K562 (cell line): ENCODE data around the gene DOK1. TPM values are rescaled to one million over a fixed set of nuclear protein-coding genes. Genes with fewer than 3 reads are reported as not detected.

Experiments used
- AFF1 ChIP-seq, 2 experiments: fragments of 450-650 bp; IDR thresholded peaks; 2 replicates each; pipeline ENCODE4 v1.6.1; 2018; ENCODE audit warnings: mild to moderate bottlenecking in 2 of 2, low read depth in 1 of 2; ENCODE audit not compliant: partially characterized antibody in 2 of 2
- BRD9 ChIP-seq: fragments of 450-650 bp; IDR thresholded peaks from 2 replicates; pipeline ENCODE4 v1.6.1; 2018; ENCODE audit warnings: low read depth; ENCODE audit not compliant: partially characterized antibody
- CREB1 ChIP-seq, 2 experiments: sonication (generic) in 1 of 2; formaldehyde crosslinking in 1 of 2; IDR thresholded peaks; 2 replicates each; pipeline versions ENCODE4 v1.6.1 to v1.8.0; 2012 to 2022; ENCODE audit warnings: inconsistent platforms in 1 of 2, mild to moderate bottlenecking in 1 of 2, missing genetic modification reagents in 1 of 2, moderate library complexity in 1 of 2
- CXXC5 ChIP-seq: fragments of 250-450 bp; sonication (Bioruptor Pico); IDR thresholded peaks from 2 replicates; pipeline ENCODE4 v1.8.0; 2022; ENCODE audit warnings: inconsistent platforms, mild to moderate bottlenecking, moderate library complexity
- EP300 ChIP-seq: IDR thresholded peaks from 2 replicates; pipeline ENCODE4 v1.6.1; 2012; ENCODE audit warnings: low read length, improper control_type of control experiment
- ERF ChIP-seq: fragments of 450-650 bp; formaldehyde crosslinking; IDR thresholded peaks from 2 replicates; pipeline ENCODE4 v1.4.0; 2020; ENCODE audit warnings: mild to moderate bottlenecking, mixed read lengths
- ETS1 ChIP-seq: conservative IDR thresholded peaks from 2 replicates; pipeline ENCODE4 v1.6.1; 2011; ENCODE audit warnings: low read depth, mild to moderate bottlenecking, low read length; ENCODE audit not compliant: control insufficient read depth
- KDM4B ChIP-seq, 2 experiments: fragments of 450-650 bp in 1 of 2; sonication (generic) in 1 of 2; IDR thresholded peaks; 2 replicates each; pipeline ENCODE4 v1.6.1; 2016 to 2017; ENCODE audit warnings: borderline replicate concordance in 2 of 2, antibody characterized with exemption in 1 of 2, low read depth in 1 of 2, mild to moderate bottlenecking in 1 of 2
- KLF1 ChIP-seq: fragments of 450-650 bp; IDR thresholded peaks from 2 replicates; pipeline ENCODE4 v1.6.1; 2016; ENCODE audit warnings: missing genetic modification characterization, missing compliant biosample characterization
- LEF1 ChIP-seq: fragments of 450-650 bp; IDR thresholded peaks from 2 replicates; pipeline ENCODE4 v1.6.1; 2016; ENCODE audit warnings: mild to moderate bottlenecking
- NFIX ChIP-seq: fragments of 250-450 bp; sonication (Bioruptor Pico); IDR thresholded peaks from 2 replicates; pipeline ENCODE4 v1.4.0; 2020; ENCODE audit warnings: low read depth, mild to moderate bottlenecking, moderate library complexity
- POLR2B ChIP-seq: fragments of 450-650 bp; IDR thresholded peaks from 2 replicates; pipeline ENCODE4 v1.6.1; 2018; ENCODE audit warnings: low read depth; ENCODE audit not compliant: partially characterized antibody
- TAF1 ChIP-seq: IDR thresholded peaks from 2 replicates; pipeline ENCODE4 v1.6.1; 2011; ENCODE audit warnings: mild to moderate bottlenecking, low read length, moderate library complexity; ENCODE audit not compliant: insufficient read depth, control insufficient read depth, severe bottlenecking; ENCODE audit errors: extremely low read depth
- TCF7L2 ChIP-seq: fragments of 150-350 bp; IDR thresholded peaks from 2 replicates; pipeline ENCODE4 v1.6.1; 2016; ENCODE audit warnings: low read depth, mild to moderate bottlenecking, low read length, moderate library complexity
- ZNF175 ChIP-seq: fragments of 200-800 bp; sonication (Bioruptor generic); IDR thresholded peaks from 2 replicates; pipeline ENCODE4 v1.6.1; 2016; ENCODE audit warnings: low read depth, mild to moderate bottlenecking, missing genetic modification characterization, missing compliant biosample characterization
- ZNF592 ChIP-seq: fragments of 450-650 bp; IDR thresholded peaks from 2 replicates; pipeline ENCODE4 v1.6.1; 2017; ENCODE audit warnings: antibody characterized with exemption, mild to moderate bottlenecking
- polyA plus RNA-seq, 8 experiments: library from polyadenylated mRNA; depleted of rRNA in 4 of 8; stranded (reverse) in 5 of 8; unstranded in 3 of 8; fragments of >200 nt; fragmentation: Nextera tagmentation in 2 of 8; fragmentation: Illumina TruSeq in 1 of 8; extraction: Ambion mirVana in 2 of 8; extraction: Trizol in 1 of 8; gene quantifications; 2 replicates each; pipeline versions ENCODE4 v1.2.1 to v1.2.3, GENCODE V29; 2011 to 2014; ENCODE audit warnings: inconsistent platforms in 1 of 8, missing spikeins in 1 of 8
- total RNA-seq, 7 experiments: library from RNA; depleted of rRNA in 6 of 7; stranded (reverse); fragments of >200 nt in 6 of 7; fragmentation: Illumina TruSeq in 2 of 7; extraction: Trizol in 2 of 7; gene quantifications; 2 replicates each; pipeline versions ENCODE4 v1.2.1 to v1.2.3, GENCODE V29; 2011 to 2021; ENCODE audit warnings: low replicate concordance in 1 of 7

Gene DOK1
- total and polyA plus RNA-seq, 9 of the 15 experiments (the other 6 are each of a cell fraction or from before 2014, with no cell fraction given), result 0.59 to 36.4 (median 16.1) TPM

- TF ChIP-seq ETS1 (peak; percentile 99), ZNF592 (peak; percentile 47), LEF1 (no peak), BRD9 (peak; percentile 35), AFF1 (IDR thresholded peaks at IDR 0.05; ENCODE audit: low read depth in 1 of 2, partially characterized antibody in 2 of 2) (peak in 1 of 2 experiments; percentile 97), TCF7L2 (peak; percentile 52; the same call in 1 of the 2 replicates), TAF1 (peak; percentile 98), KDM4B (IDR thresholded peaks at IDR 0.05; ENCODE audit: borderline replicate concordance in 2 of 2, low read depth in 1 of 2) (peak in 1 of 2 experiments; percentile 69; a peak in 2 of 4 replicates), NFIX (CRISPR knock-in tag) (no peak), ZNF175 (peak; percentile 56; the same call in 1 of the 2 replicates), EP300 (0 out of 2 replicates have a peak, but pooled peaks have one; percentile 15), CREB1 (IDR thresholded peaks at IDR 0.05) (peak; percentile 84), CREB1 (CRISPR knock-in tag; IDR thresholded peaks at IDR 0.05) (peak; percentile 73), CXXC5 (CRISPR knock-in tag) (peak; percentile 84), KLF1 (tag) (peak; percentile 59; the same call in 1 of the 2 replicates), ERF (CRISPR knock-in tag) (peak; percentile 83), POLR2B (peak; percentile 89)
Observed at GRCh38 chr2:74529357-74530238, 24.9 kb upstream of the DOK1 start, which contains the start of the genes AUP1 and HTRA2 (continued).
